ENCODE measurements around the gene FCHO1.

DNA sequence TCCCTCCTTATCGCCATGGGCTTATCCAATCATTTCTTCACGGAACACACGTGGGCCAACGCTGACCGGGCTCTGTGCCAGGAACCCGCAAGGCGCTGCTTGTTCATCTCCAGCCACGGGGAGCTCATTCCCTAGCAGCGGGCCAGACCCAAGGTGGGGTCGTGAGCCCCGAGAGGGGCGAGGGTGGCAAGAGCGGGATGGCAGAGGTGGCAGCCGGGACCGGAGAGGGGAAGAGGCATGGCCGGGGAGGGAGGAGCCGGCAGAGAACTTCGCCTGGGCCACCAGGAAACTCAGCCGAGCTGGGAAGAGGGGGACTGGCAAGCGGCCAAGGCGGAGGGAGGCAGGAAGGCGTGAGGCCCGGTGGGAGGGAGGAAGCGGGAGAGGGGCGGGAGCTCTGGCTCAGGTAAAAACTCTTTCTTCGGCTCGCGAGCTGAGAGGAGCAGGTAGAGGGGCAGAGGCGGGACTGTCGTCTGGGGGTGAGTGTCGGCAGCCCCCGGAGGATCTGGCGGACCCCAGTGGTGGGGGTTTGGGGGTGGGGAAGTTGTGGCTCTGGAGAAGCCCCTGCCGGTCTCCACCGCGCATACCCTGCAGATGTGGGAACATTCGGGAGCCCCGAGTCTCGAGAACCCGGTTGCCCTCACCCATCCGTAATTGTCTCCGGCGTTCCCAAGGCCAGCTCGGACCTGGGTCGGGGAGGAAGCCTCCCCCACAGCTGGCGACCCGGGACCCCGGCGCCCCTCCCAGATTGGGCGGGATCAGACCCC lies 43.6 kb downstream of the FCHO1 start, which contains the start of gene B3GNT3:
- TF ChIP-seq, protein P1, sequence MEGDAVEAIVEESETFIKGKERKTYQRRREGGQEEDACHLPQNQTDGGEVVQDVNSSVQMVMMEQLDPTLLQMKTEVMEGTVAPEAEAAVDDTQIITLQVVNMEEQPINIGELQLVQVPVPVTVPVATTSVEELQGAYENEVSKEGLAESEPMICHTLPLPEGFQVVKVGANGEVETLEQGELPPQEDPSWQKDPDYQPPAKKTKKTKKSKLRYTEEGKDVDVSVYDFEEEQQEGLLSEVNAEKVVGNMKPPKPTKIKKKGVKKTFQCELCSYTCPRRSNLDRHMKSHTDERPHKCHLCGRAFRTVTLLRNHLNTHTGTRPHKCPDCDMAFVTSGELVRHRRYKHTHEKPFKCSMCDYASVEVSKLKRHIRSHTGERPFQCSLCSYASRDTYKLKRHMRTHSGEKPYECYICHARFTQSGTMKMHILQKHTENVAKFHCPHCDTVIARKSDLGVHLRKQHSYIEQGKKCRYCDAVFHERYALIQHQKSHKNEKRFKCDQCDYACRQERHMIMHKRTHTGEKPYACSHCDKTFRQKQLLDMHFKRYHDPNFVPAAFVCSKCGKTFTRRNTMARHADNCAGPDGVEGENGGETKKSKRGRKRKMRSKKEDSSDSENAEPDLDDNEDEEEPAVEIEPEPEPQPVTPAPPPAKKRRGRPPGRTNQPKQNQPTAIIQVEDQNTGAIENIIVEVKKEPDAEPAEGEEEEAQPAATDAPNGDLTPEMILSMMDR (conservative IDR thresholded peaks at IDR 0.05 in 1 of 2, IDR thresholded peaks at IDR 0.05 in 1 of 2; ENCODE audit: extremely low read depth in 1 of 2, insufficient read depth in 1 of 2, low read depth in 1 of 2, low read length in 2 of 2): no peak
- no peak for TF ChIP-seq EZH2 (IDR thresholded peaks at IDR 0.05; ENCODE audit: borderline replicate concordance, low read length)
